Superior temporal gyrus (tissue), 1 donor: Measurements from ENCODE around the gene ZBTB20.

Experiments used
- DNase-seq: peaks from one replicate; pipeline ENCODE4 v3.0.0-alpha.2; 2016; ENCODE audit errors: extremely low spot score

ZBTB20 gene

DNA sequence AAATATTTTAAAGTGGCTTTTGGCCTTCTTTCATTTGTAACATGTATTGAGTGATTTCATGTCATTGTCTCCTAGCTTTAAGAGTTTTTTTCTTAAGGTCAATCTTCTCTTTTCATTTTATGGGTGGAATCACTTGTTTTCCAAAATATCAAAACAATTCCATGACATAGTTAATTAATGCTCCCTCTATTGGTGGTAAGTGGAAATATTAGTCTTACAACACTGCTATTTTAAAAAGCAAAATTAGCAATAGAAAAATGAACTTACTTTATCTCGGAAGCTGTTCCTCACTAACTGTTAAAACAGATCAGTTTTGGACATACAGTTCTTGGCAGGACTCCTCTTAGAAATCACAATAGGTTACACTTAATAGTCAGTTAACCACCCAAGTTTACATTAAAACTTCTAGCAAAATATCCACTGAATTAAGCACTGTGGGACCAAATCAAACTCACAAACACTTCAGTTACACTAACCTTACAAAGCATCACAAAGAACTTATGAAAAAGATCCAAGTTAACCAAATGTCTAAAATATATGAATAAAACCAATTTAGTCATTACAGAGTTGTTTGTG lies 810.9 kb downstream of the ZBTB20 start:
- DNase-seq = no peak

DNA sequence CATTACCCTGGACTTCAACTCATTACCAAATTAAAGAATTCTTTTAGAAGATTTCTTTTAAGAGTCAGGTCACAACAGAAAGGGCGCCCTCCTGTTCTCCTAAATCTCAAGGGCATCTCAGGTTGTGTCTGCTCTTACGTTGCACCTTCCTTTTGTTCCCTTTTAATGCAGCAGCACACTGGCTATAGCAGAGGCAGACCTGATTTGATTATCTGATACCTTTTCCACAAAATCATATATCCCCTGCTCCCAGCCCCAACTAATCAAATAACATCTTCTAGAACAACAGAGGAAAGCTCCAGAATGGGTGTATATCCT lies 813.2 kb downstream of the ZBTB20 start:
- DNase-seq = no peak

DNA sequence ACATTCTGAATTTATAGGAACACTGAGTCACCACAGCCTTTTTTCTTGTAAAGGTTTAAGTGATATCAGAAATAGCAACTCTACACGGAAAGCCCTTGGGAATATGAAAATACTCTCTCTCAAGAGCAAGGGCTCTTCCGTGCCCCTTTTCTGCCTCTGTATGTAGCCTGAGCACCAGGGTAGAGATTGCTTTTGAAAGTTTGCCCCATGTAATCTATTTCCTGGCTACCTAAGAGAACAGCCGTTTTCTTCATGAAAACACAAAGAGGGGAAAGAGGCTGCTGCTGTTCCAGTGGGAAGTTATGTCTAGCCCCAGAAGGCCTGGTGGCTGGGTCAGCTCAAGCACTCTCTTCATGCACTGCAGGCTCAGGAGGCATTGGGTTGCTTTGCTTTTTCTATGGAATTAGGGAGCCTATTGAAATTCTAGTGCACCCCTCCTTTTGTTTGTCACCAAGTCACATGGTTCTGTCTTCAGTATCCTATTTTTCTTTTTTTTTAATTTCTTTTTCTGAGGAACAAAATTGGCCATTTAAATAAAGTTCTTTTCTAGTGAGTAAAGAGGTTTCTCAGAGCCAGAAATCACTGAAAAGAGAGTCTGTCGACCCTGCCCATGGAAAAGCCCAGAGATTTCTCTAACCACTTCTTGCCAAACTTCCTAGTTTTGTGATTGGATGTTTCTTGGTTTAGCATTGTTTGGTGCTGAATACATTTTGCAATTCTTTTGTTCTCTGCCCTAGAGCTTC lies 813.7 kb downstream of the ZBTB20 start:
- peak; percentile 53 for DNase-seq

DNA sequence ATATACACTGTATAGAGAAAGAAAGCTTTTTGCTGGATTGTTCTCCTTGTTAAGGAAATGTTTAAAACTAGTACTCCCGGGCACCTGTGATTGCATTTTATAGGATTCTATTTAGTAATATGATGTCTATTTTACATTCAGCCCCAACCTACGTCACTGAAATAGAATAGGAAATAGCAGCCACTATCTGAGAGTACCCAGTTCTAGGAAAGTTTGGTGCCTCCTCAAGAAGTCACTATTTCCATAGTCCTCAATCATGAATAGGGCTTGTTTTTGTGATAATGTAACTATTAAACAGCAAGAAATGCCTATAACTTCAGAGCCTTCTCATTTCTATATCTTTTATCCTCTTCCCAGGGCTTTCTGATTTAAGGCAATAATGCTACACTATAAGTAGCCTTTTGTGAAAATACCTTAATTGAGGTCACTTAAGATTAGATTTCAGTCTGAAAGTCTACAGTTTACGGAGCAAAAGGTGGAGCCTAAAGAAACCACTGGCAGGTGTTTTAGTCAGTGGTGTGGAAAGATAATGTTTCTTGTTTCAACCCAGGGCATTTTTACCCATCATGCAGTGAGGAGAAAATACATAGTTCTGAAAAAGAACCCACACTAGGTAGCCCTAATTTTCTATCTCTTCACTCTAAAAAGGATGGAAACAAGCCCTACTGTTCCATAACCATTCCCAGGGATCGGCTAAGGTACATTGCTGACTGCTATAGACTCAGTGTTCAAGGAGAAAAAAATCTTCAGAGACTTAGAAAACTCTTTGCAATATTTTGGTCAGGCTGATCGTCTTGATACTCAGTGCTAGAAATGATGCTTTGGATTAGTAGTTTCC lies 814.5 kb downstream of the ZBTB20 start:
- no peak for DNase-seq

DNA sequence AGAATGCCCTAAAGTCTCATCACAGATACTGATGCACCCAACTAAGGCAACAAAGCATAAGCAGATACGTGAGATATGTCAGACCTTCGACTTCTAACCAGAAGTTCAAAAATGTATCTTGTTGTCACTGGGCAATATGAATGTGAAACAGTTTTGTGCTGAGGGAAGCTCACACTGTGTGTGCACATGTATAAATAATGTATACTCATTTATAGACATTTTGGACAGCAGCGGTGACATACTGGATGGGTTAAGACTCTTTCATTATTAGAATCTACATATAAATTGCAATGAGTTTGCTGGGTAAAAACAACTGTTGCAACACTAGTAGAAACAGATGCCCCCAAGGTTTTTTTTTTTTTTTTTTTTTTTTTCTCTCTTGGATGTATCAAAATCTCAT lies 815.4 kb downstream of the ZBTB20 start:
- no peak for DNase-seq

DNA sequence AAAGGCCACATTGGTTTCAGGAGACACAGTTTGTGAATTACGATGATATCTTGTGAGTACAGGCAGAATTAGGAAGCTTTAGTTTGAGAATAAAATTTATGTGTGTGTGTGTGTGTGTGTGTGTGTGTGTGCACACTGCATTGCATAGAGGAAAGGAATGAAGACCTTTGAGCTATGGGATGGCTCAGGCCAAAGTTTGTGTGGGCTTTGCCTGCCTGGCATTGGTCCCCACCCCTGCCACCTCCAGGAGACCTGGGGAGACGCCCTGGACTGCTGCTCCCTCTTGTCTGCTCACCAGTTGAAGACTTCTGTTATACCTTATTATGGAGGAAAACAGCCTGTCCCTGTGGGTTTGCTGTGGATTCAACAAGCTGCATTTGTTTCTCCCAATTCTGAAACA lies 816.1 kb downstream of the ZBTB20 start:
- DNase-seq = no peak

DNA sequence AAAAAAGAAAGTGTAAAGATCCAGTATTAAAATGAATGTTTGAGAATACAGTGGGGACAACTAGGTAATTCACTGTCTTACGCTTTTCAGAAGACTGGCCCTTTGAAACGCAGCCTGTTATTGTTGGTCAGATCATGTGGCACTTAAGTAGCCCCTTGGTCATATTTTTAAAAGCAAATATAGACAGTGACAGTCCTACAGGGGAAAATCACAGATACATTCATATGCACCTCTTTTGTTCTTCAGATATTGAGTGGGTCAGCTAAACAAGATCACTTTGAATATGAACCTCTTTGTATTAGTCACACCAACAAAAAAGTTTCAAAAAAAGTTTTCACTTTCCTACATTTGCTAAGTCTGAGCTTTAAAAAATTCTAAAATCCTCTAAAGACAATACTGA lies 817.3 kb downstream of the ZBTB20 start:
- no peak for DNase-seq

DNA sequence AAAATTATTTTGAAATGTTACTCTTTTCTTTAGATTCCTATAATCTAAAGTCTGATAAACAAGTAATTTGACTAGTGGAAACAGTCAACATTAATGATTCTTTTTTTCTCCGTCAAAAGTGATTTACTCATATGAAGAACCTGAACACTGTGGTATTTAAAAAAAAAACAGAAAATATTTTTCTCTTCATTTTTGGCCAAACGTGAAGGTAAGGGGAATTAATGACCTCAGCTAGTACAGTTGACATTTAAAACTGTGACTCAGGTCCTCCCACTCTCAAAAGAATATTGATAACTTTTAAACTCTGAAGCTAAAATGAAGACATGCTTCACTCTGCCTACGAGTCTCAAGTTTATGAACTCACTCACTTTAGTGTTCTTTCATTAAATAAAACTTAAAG lies 818.7 kb downstream of the ZBTB20 start:
- no peak for DNase-seq

DNA sequence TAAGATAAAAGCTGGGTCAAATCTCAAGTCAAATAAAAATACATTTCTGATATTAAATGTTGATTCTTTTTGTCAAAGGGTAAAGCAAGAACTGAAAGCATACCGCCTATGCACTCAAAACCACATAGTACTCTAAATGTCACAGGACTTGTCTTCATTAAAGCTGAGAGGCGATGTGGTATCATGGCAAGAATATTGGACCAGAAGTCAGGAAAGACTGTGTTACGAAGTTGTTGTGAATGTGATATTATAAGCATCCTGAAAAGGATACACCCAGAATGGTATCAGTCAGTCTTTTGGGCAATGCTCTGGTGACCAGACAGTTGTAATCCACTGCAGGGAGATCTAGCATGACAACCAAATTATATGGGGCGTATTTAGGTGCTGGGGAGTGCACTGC lies 819.4 kb downstream of the ZBTB20 start:
- no peak for DNase-seq

DNA sequence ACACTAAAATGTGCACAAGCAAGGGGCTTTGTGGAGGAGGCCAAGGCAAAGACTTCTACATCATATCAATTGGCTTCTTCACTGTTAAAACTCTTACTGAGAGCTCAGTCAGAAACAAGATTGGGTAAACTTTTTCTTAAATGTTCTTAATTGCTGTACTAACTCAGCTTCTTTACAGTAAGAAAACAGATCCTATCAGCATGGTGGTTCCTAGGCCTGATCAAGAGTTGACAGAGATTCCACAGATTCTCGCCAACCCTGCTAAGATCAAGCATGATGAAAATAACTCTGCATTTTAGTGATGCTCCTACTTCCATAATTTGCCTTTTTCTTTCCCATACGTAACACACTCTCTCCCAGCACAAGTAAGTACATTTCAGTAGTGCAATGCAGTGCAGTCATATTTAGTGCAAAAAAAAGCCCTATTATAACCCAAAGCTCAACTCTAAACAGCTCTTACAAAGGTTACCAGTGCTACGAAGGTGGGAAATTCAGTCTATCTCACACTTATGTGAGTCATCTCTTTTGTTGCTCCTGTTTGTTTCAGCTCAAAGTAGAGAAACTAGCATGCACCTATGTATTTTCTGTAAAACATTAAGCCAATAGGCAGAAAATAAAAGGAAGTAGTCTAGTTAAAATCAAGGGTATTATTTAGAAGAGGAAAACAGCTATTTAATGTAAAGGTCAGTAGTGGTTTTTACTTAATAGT lies 823.4 kb downstream of the ZBTB20 start:
- DNase-seq = no peak

DNA sequence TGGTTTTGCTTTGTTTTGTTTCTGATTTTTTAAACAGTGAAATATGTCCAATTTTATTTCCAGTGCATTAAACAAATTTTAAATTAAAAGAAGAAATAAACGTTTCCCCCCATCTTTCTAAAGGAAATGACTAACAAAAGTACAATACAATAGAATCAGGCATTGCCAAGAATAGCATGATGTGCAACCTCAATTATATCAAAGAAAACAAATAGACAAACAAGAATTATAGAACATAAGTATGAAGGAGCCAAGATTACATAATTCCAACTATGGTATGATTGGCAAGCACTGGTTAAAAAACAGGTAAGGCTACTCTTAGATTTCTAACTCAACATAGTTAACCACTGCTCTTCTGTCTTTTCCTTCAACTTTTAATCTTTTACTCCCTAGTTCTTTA lies 826.8 kb downstream of the ZBTB20 start:
- DNase-seq = no peak

DNA sequence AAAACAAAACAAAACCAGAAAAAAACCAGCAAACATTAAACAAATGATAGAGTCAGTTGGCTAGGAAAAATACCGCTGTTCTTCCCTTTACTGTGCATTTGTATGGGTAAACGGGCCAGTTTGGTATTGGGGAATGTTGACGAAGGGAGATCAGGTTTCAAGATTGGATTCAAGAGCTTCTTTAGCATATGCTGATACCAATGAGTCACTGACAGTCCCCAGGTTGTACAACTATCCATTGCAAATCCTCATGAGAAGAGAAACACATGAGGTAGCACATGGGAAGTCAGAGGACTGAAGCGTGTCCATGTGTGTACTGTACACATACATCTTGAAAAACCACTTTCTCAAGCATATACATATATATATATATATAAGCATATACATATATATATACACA lies 827.6 kb downstream of the ZBTB20 start:
- no peak for DNase-seq

DNA sequence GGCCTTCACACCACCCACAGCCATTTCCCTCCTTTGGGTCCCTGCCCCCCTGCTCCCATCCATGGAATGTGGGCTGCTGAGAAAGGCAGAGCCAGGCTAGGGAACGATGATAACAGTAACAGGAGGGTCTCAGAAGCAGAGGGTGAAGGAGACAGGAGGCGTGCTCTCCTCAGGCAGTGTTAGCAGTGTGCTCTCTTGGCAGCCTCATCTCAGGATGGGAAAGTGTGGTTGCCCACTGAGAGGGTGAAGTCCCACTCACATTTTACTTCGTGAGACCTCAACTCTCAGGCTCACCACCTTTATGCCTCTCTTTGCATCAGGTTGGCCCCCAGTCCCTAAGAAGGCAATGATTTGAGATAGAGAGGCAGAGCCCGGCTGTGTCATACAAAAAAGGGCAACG lies 828.8 kb downstream of the ZBTB20 start:
- DNase-seq = no peak

DNA sequence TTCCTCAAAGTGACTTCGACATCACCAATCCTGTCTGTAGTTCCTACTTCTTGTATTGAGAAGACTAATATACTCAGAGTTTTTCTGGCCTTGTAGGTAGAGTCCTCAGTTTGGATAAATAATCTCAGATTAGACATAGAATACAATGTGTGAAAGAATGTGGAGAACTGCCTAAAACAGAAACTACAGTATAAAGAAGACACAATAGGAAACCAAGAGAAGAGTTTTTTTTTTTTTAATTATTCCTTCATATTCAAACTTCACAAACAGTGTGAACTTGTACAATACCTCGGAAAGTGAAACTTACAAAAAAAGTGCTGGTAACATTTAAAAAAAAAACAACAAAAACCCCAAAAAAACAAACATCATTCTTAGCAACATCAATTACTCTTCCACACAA lies 832.8 kb downstream of the ZBTB20 start:
- DNase-seq = no peak

DNA sequence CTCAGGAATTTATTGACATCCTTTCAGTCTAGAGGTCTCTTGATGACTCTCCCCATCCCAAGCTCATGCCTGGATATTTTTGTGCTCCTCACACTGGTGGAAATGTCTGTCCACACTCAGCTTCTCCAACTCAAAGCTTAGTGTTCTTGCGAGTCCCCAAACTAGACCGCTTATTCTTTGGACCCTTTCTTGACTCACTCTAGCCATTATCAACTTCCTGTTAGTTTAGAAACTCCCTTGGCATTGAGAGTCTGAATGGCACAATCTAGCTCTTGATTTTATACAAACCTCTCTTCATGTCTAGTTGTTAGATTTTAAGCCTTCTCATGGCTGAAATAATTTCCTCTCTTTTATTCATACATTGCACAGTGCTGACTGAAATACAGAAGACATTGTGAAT lies 833.7 kb downstream of the ZBTB20 start:
- DNase-seq = no peak

DNA sequence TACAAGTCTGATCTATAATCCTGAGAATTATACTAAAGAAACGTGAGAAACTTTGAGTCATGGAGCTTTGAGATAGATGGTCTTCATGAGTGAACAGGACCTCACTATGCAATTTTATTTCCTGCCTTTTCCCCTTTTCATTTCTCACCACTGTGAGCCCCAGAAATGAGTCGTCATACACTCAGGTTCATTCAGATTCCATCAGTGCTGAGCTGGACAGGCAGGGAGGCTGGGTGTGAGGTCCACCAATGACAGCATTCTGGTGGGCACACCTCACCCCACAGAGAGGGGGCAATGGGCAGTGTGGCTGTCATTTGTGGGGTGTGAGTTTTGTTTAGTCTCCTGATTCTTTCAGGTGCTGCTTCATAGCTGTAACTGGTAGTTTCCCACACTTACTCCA lies 836.4 kb downstream of the ZBTB20 start:
- DNase-seq = no peak

DNA sequence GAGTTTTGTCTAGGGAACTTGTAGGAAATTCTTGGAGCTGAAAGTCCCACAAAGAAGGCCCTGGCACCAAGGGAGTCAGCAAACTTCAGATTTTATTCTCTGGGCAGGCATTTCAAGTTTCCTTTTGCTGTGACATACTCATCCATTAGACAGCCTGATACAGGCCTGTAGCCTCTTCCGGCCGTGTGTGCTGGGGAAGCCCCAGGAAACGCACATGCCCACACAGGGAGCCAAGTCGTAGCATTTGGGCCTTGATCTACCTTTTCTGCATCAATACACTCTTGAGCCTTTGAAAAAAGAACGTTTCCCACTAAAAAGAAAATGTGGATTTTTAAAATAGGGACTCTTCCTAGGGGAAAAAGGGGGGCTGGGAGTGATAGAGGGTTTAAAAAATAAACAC lies 838.3 kb downstream of the ZBTB20 start:
- no peak for DNase-seq

DNA sequence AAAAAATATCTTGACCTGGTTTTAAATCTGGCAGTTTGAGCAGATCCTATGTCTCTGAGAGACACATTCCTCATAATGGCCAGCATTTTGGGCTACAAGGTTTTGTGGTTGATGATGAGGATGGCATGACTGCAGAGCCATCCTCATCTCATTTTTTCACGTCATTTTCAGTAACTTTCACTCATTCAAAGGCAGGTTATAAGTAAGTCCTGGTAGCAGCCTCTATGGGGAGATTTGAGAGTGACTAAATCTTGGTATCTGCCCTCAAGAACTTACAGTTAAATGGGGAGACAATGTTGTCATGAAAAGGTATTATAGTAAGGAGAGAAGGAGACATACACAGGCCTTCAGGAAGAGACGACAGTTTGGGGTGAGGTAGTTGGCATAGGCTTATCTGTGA lies 838.7 kb downstream of the ZBTB20 start:
- DNase-seq = no peak

DNA sequence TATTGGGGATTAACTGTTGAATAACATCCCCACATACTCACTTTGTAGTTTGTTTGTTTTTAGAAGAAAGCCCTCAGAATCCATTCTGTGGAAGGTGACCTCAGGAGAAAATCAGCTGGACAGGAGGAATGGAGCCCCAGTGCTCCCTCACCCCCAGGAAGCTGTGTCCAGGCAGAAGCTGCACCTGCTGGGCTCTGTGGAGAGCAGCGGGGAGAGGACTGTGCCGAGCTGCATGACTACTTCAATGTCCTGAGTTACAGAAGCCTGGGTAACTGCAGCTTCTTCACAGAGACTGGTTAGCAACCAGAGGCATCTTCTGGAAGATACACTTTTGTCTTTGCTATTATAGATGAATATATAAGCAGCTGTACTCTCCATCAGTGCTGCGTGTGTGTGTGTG lies 839.3 kb downstream of the ZBTB20 start:
- no peak for DNase-seq

DNA sequence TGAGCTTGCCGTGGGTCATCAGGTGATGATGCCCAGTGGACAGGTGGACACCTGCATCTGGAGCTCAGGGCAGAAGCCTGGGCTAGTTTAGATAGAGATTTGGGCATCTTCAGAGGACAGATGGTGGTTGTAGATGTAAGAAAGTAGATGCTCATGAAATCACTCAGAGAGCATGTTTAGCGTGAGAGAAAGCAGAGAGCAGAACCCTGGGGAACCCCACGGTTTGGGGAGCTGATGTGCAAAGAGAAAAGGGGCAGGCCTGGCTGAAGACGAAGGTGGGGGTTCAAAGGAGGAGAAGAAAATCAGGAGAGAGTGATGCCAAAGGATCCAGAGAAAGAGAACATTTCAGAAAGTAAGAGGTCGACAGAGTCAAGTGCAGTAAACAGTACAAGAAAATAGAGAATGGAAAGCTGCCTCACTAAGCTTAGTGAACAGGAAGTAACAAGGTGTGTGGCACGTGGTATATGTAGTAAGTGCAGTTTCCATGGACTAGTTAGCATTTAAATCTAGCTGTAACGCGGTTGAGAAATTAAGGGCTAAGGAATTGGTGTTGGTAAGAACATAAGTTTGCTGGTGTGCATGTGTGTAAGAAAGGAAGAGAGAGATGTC lies 839.8 kb downstream of the ZBTB20 start:
- DNase-seq = no peak

DNA sequence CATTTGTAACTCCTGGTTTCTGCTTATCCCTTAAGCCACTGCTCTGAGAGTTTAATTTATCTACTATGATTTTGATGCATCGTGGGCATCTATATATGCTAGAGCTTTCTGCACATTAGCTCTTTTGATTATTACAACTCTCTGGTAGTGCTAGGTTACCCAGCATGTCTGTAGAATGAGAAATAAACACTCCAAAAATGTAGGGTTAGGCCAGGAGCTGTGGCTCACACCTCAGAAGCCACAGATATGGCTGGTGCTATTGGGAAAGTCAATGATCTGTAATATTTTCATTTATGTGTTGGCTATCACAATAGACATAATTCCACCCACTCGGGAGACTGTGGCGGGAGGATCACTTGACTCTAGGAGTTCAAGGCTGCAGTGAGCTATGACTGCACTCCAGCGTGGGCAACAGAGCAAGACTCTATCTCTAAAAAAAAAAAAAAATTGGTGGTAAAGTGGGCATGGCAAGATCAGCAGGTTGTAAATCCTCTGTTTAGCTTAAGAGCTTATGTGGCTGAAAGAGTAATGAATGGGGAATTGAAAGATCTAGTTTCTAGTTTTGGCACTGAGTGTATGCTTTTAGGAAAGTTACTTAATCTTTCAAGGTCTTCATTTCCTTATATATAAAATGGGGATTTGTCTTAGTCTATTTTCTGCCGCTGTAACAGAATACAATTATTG lies 847.0 kb downstream of the ZBTB20 start:
- no peak for DNase-seq

DNA sequence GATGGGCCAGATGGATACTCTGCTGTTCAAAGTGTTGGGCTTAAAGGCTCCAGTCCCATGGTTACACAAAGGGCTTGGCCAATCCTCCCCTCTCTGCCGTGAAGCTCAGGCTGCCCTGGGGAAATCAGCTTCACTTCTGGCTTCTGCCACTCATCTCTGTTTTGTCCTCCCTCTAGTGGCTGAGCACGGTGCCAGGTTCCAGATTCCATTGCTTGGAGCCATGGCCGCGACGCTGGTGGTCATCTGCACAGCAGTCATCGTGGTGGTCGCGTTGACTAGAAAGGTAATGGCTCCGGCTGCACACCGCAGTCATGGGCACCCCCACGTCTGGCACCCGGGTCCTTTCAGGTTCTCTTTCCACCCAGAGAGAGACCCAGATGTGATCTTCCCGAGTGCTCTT lies 847.7 kb downstream of the ZBTB20 start:
- DNase-seq = no peak
